HepG2 (cell line): ENCODE measurements around the gene NES. TPM values are rescaled to one million over a fixed set of nuclear protein-coding genes. Genes with fewer than 3 reads are reported as not detected.
A peak's percentile ranks its signal among the peaks of the same experiment; 100 is the strongest.

Experiments used
- E2F1 ChIP-seq: sonication (generic); formaldehyde crosslinking; IDR thresholded peaks from 2 replicates; pipeline ENCODE4 v1.5.0; 2020; ENCODE audit warnings: missing genetic modification reagents
- ELF1 ChIP-seq: sonication (generic); formaldehyde crosslinking; IDR thresholded peaks from 2 replicates; pipeline ENCODE4 v1.4.0; 2020; ENCODE audit warnings: missing genetic modification reagents
- GFI1 ChIP-seq: sonication (generic); formaldehyde crosslinking; IDR thresholded peaks from 2 replicates; pipeline ENCODE4 v1.5.0; 2020; ENCODE audit warnings: missing genetic modification reagents, mild to moderate bottlenecking, borderline replicate concordance
- GLMP ChIP-seq: sonication (generic); formaldehyde crosslinking; IDR thresholded peaks from 2 replicates; pipeline ENCODE4 v1.9.0; 2021; ENCODE audit warnings: missing genetic modification reagents, mild to moderate bottlenecking, borderline replicate concordance
- HNF4G ChIP-seq, 2 experiments: sonication (generic) in 1 of 2; formaldehyde crosslinking in 1 of 2; IDR thresholded peaks; 2 replicates each; pipeline versions ENCODE4 v1.4.0 to v1.6.1; 2011 to 2020; ENCODE audit warnings: borderline replicate concordance in 2 of 2, low read depth in 2 of 2, mild to moderate bottlenecking in 2 of 2, low read length in 1 of 2, missing genetic modification reagents in 1 of 2, moderate library complexity in 1 of 2
- JDP2 ChIP-seq: sonication (generic); formaldehyde crosslinking; IDR thresholded peaks from 2 replicates; pipeline ENCODE4 v1.8.1; 2022; ENCODE audit warnings: missing genetic modification reagents, borderline replicate concordance
- NPAS2 ChIP-seq: sonication (generic); formaldehyde crosslinking; IDR thresholded peaks from 2 replicates; pipeline ENCODE4 v1.8.0; 2022; ENCODE audit warnings: mild to moderate bottlenecking, missing genetic modification reagents, borderline replicate concordance
- NR2F6 ChIP-seq, 2 experiments: IDR thresholded peaks; 2 replicates each; pipeline ENCODE4 v1.6.1; 2016; ENCODE audit warnings: antibody characterized with exemption in 1 of 2, mild to moderate bottlenecking in 1 of 2
- POLR2G ChIP-seq: fragments of 200-400 bp; formaldehyde crosslinking; IDR thresholded peaks from 2 replicates; pipeline ENCODE4 v1.6.1; 2018; ENCODE audit warnings: mild to moderate bottlenecking, low read depth, low read length, moderate library complexity
- SKIL ChIP-seq: sonication (generic); formaldehyde crosslinking; IDR thresholded peaks from 2 replicates; pipeline ENCODE4 v1.8.0; 2022; ENCODE audit warnings: missing genetic modification reagents, mild to moderate bottlenecking, moderate library complexity, borderline replicate concordance
- TFDP1 ChIP-seq: IDR thresholded peaks from 2 replicates; pipeline ENCODE4 v1.6.1; 2016; ENCODE audit warnings: missing compliant biosample characterization, missing genetic modification reagents, borderline replicate concordance
- TOE1 ChIP-seq: sonication (generic); formaldehyde crosslinking; IDR thresholded peaks from 2 replicates; pipeline ENCODE4 v1.4.0; 2020; ENCODE audit warnings: mild to moderate bottlenecking, missing genetic modification reagents
- ZBTB25 ChIP-seq: IDR thresholded peaks from 2 replicates; pipeline ENCODE4 v1.6.1; 2018; ENCODE audit warnings: missing genetic modification reagents
- ZHX1 ChIP-seq: sonication (generic); formaldehyde crosslinking; IDR thresholded peaks from 2 replicates; pipeline ENCODE4 v1.8.1; 2022; ENCODE audit warnings: low read depth, mild to moderate bottlenecking, missing genetic modification reagents
- ZNF207 ChIP-seq: fragments of 450-650 bp; IDR thresholded peaks from 2 replicates; pipeline ENCODE4 v1.6.1; 2016; ENCODE audit warnings: antibody characterized with exemption, borderline replicate concordance
- ZNF282 ChIP-seq: fragments of 450-650 bp; IDR thresholded peaks from 2 replicates; pipeline ENCODE4 v1.6.1; 2018; ENCODE audit not compliant: partially characterized antibody
- ZNF44 ChIP-seq: sonication (generic); formaldehyde crosslinking; IDR thresholded peaks from 2 replicates; pipeline ENCODE4 v1.5.1; 2020; ENCODE audit warnings: mild to moderate bottlenecking, missing genetic modification reagents
- ZNF841 ChIP-seq: sonication (generic); formaldehyde crosslinking; IDR thresholded peaks from 2 replicates; pipeline ENCODE4 v1.8.1; 2023; ENCODE audit warnings: missing genetic modification reagents, borderline replicate concordance
- polyA plus RNA-seq, 8 experiments: library from polyadenylated mRNA; depleted of rRNA in 3 of 8; stranded (reverse) in 7 of 8; unstranded in 1 of 8; fragments of >200 nt; fragmentation: Illumina TruSeq in 4 of 8; extraction: Trizol in 4 of 8; gene quantifications; 2 replicates each; pipeline versions ENCODE4 v1.2.1 to v1.2.3, GENCODE V29; 2011 to 2016; ENCODE audit warnings: low read depth in 4 of 8, missing spikeins in 1 of 8, mixed read lengths in 1 of 8; ENCODE audit not compliant: insufficient read depth in 1 of 8
- total RNA-seq, 5 experiments: library from RNA; depleted of rRNA; stranded (reverse); fragments of >200 nt; fragmentation: Illumina TruSeq; extraction: Trizol; gene quantifications; 2 replicates each; pipeline ENCODE4 v1.2.3, GENCODE V29; 2016; ENCODE audit warnings: low read depth in 1 of 5

The NES gene
- total and polyA plus RNA-seq, 2 of the 13 experiments (the other 11 are each of a cell fraction or from before 2014, with no cell fraction given) = 1.7 to 16.6 TPM

GRCh38 chr1:156664767-156665411, 12.3 kb downstream of the NES start (continued):
- TF ChIP-seq TOE1 (CRISPR knock-in tag) (no peak), ZHX1 (no peak), ZNF207 (no peak), E2F1 (CRISPR knock-in tag) (no peak), SKIL (CRISPR knock-in tag) (no peak), ZNF282 (no peak), GLMP (CRISPR knock-in tag) (no peak), GFI1 (CRISPR knock-in tag) (peak; percentile 99), ELF1 (CRISPR knock-in tag) (no peak), ZBTB25 (CRISPR knock-in tag) (no peak), POLR2G (peak; percentile 39; the same call in 1 of the 2 replicates), ZNF44 (CRISPR knock-in tag) (no peak), JDP2 (CRISPR knock-in tag) (no peak), NPAS2 (CRISPR knock-in tag) (no peak), HNF4G (IDR thresholded peaks at IDR 0.05; ENCODE audit: borderline replicate concordance, low read depth, low read length) (0 out of 2 replicates have a peak, but pooled peaks have one; percentile 5), HNF4G (CRISPR knock-in tag; IDR thresholded peaks at IDR 0.05; ENCODE audit: borderline replicate concordance, low read depth) (no peak), ZNF841 (no peak), TFDP1 (CRISPR knock-in tag) (0 out of 2 replicates have a peak, but pooled peaks have one; percentile 11), NR2F6 (IDR thresholded peaks at IDR 0.05) (peak; percentile 35; the same call in 1 of the 2 replicates), NR2F6 (CRISPR knock-in tag; IDR thresholded peaks at IDR 0.05) (no peak; the same call in 1 of the 2 replicates)
